A549 (cell line): ENCODE results near the gene MMP11.

ENCODE experiments used
- JUN ChIP-seq, 2 experiments: fragments of >200 bp; sonication (Bioruptor Twin); formaldehyde crosslinking; IDR thresholded peaks; 2 replicates in 1 of 2; 3 replicates in 1 of 2; pipeline ENCODE4 v1.6.1; 2016 to 2017
- MAFK ChIP-seq: fragments of 450-650 bp; IDR thresholded peaks from 2 replicates; pipeline ENCODE4 v1.6.1; 2014; ENCODE audit not compliant: partially characterized antibody
- NFE2L2 ChIP-seq: fragments of 150-350 bp; conservative IDR thresholded peaks from 2 replicates; pipeline ENCODE4 v1.6.1; 2014; ENCODE audit warnings: low read length
- POLR2A ChIP-seq: IDR thresholded peaks from 2 replicates; pipeline ENCODE4 v1.6.1; 2012; ENCODE audit warnings: mild to moderate bottlenecking, low read length
- POLR2AphosphoS2 ChIP-seq: conservative IDR thresholded peaks from 2 replicates; pipeline ENCODE4 v1.6.1; 2012; ENCODE audit warnings: low read length, improper control_type of control experiment, inconsistent platforms
- TF ChIP-seq, protein P1 (sequence below): IDR thresholded peaks from 2 replicates; pipeline ENCODE4 v1.6.1; 2012
- TF ChIP-seq, protein P2 (sequence below): fragments of >200 bp; sonication (Bioruptor Twin); formaldehyde crosslinking; IDR thresholded peaks from 3 replicates; pipeline ENCODE4 v1.5.1; 2016

DNA sequence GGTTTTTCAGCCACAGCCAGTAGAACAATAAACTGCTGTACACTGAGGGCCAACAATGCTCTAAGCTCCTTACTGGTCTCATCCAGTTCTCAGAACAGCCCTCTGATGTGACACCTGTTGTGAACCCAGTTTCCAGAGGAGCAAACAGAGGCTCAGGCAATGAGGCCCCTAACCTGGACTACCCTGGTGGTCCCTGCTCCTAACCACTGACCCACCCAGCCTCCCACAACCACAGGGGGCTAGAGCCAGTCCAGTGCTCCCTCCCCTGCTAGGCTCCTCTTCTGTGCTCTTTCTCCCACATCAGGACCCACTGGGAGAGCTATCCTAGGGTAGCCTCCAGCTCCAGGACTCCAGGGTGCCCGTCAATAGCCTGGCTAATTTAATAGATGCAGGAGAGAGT, 10.1 kb downstream of the MMP11 start:
- TF ChIP-seq, protein P1, sequence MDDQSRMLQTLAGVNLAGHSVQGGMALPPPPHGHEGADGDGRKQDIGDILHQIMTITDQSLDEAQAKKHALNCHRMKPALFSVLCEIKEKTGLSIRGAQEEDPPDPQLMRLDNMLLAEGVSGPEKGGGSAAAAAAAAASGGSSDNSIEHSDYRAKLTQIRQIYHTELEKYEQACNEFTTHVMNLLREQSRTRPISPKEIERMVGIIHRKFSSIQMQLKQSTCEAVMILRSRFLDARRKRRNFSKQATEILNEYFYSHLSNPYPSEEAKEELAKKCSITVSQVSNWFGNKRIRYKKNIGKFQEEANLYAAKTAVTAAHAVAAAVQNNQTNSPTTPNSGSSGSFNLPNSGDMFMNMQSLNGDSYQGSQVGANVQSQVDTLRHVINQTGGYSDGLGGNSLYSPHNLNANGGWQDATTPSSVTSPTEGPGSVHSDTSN, result no peak
- TF ChIP-seq, protein P2, sequence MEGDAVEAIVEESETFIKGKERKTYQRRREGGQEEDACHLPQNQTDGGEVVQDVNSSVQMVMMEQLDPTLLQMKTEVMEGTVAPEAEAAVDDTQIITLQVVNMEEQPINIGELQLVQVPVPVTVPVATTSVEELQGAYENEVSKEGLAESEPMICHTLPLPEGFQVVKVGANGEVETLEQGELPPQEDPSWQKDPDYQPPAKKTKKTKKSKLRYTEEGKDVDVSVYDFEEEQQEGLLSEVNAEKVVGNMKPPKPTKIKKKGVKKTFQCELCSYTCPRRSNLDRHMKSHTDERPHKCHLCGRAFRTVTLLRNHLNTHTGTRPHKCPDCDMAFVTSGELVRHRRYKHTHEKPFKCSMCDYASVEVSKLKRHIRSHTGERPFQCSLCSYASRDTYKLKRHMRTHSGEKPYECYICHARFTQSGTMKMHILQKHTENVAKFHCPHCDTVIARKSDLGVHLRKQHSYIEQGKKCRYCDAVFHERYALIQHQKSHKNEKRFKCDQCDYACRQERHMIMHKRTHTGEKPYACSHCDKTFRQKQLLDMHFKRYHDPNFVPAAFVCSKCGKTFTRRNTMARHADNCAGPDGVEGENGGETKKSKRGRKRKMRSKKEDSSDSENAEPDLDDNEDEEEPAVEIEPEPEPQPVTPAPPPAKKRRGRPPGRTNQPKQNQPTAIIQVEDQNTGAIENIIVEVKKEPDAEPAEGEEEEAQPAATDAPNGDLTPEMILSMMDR, result no peak
- no peak for TF ChIP-seq POLR2A
- TF ChIP-seq MAFK, result no peak
- no peak for TF ChIP-seq JUN (IDR thresholded peaks at IDR 0.05)
- no peak for TF ChIP-seq POLR2AphosphoS2
- no peak for TF ChIP-seq NFE2L2
